ENCODE results near the gene CFAP54.

Gene CFAP54

GRCh38 chr12:96474206-96474605 lies 15.2 kb upstream of the CFAP54 start:
- TF ChIP-seq, protein P1, sequence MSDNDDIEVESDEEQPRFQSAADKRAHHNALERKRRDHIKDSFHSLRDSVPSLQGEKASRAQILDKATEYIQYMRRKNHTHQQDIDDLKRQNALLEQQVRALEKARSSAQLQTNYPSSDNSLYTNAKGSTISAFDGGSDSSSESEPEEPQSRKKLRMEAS (IDR thresholded peaks at IDR 0.05; ENCODE audit: low read depth, low read length): no peak
- TF ChIP-seq MYC (IDR thresholded peaks at IDR 0.05; ENCODE audit: low read depth, low read length) (no peak), POLR2A (IDR thresholded peaks at IDR 0.05; ENCODE audit: extremely low read depth, insufficient read length) (no peak)
- TF ChIP-seq, protein P2, sequence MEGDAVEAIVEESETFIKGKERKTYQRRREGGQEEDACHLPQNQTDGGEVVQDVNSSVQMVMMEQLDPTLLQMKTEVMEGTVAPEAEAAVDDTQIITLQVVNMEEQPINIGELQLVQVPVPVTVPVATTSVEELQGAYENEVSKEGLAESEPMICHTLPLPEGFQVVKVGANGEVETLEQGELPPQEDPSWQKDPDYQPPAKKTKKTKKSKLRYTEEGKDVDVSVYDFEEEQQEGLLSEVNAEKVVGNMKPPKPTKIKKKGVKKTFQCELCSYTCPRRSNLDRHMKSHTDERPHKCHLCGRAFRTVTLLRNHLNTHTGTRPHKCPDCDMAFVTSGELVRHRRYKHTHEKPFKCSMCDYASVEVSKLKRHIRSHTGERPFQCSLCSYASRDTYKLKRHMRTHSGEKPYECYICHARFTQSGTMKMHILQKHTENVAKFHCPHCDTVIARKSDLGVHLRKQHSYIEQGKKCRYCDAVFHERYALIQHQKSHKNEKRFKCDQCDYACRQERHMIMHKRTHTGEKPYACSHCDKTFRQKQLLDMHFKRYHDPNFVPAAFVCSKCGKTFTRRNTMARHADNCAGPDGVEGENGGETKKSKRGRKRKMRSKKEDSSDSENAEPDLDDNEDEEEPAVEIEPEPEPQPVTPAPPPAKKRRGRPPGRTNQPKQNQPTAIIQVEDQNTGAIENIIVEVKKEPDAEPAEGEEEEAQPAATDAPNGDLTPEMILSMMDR (IDR thresholded peaks at IDR 0.05; ENCODE audit: low read depth, low read length): no peak

GRCh38 chr12:96478011-96478410 lies 11.4 kb upstream of the CFAP54 start:
- no peak overlapping the region for H3K4me3 ChIP-seq (ENCODE audit: low read depth, low read length)
- TF ChIP-seq MYC (IDR thresholded peaks at IDR 0.05; ENCODE audit: low read depth, low read length) (no peak), POLR2A (IDR thresholded peaks at IDR 0.05; ENCODE audit: extremely low read depth, insufficient read length) (no peak)
- TF ChIP-seq, protein P2 (IDR thresholded peaks at IDR 0.05; ENCODE audit: low read depth, low read length): no peak
- TF ChIP-seq, protein P1 (IDR thresholded peaks at IDR 0.05; ENCODE audit: low read depth, low read length): no peak
- DNase-seq (ENCODE audit: low read depth): no peak

More at GRCh38 chr12:96474206-96474605, 15.2 kb upstream of the CFAP54 start:
- no peak for DNase-seq (ENCODE audit: low read depth)
- no peak overlapping the region for H3K4me3 ChIP-seq (ENCODE audit: low read depth, low read length)

- TF ChIP-seq MYC (IDR thresholded peaks at IDR 0.05; ENCODE audit: low read depth, low read length) (no peak), POLR2A (IDR thresholded peaks at IDR 0.05; ENCODE audit: extremely low read depth, insufficient read length) (no peak)
- TF ChIP-seq, protein P2 (IDR thresholded peaks at IDR 0.05; ENCODE audit: low read depth, low read length): no peak
- TF ChIP-seq, protein P1 (IDR thresholded peaks at IDR 0.05; ENCODE audit: low read depth, low read length): no peak
- no peak for DNase-seq (ENCODE audit: low read depth)
- no peak overlapping the region for H3K4me3 ChIP-seq (ENCODE audit: low read depth, low read length)
Observed at GRCh38 chr12:96482086-96482485, 7.3 kb upstream of the CFAP54 start.

DNA sequence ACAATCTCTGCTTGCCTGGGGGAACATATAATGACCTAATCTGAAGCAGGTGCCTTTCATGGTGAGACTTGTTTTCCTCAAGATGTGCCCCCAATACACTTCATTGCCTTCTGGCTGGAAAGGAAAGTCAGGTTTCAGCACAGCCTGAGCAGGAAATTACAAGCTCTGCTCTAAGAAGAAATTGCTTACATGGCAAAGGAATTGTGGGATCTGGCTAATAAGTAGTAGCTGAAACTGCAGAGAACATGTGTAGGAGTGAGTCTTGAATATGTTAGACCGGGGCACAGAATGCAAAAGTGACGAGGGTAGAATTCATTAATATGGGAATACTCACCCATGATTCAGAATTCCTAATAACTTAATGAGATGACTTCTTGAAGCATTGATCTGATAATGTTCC lies 6.3 kb upstream of the CFAP54 start:
- no peak for TF ChIP-seq POLR2A (IDR thresholded peaks at IDR 0.05; ENCODE audit: extremely low read depth, insufficient read length)
- no peak for TF ChIP-seq MYC (IDR thresholded peaks at IDR 0.05; ENCODE audit: low read depth, low read length)
- TF ChIP-seq, protein P1 (IDR thresholded peaks at IDR 0.05; ENCODE audit: low read depth, low read length): no peak
- TF ChIP-seq, protein P2 (IDR thresholded peaks at IDR 0.05; ENCODE audit: low read depth, low read length): no peak
- no peak for DNase-seq (ENCODE audit: low read depth)
- H3K4me3 ChIP-seq (ENCODE audit: low read depth, low read length): no peak overlapping the region

DNA sequence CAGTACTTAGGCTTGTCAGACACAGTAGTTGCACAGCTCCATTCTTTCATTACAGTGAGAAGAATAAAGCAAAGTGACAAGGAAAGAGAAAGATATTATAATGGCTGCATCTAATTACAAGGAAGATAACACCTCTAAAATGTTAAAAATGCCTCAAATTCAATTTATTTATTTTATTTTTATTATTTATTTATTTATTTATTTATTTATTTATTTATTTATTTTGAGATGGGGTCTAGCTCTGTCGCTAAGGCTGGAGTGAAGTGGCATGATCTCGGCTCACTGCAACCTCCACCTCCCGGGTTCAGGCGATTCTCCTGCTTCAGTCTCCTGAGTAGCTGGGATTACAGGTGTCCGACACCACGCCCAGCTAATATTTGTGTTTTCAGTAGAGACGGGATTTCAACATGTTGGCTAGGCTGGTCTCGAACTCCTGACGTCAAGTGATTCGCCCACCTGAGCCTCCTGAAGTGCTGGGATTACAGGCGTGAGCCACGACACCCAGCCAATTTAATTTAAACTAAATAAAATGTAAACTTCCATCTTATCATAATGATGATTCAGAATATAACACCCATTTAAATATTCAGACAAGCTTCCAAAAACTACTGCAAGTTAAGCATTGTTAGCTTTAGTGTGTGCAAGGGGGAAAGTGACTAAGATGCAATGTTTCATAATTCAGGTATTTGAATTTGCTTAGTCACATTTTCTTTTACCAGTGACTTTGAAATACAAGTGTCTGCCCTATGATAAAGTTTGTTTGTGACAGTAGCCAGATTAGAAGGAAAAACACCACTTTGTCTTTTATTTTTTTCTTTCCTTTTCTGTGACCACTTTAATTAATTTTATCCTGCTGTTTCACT lies 2.4 kb upstream of the CFAP54 start:
- DNase-seq (ENCODE audit: low read depth): no peak
- H3K4me3 ChIP-seq (ENCODE audit: low read depth, low read length): no peak overlapping the region

More for the DNA sequence above, 2.4 kb upstream of the CFAP54 start:
- no peak for TF ChIP-seq MYC (IDR thresholded peaks at IDR 0.05; ENCODE audit: low read depth, low read length)
- TF ChIP-seq, protein P2 (IDR thresholded peaks at IDR 0.05; ENCODE audit: low read depth, low read length): no peak
- no peak for TF ChIP-seq POLR2A (IDR thresholded peaks at IDR 0.05; ENCODE audit: extremely low read depth, insufficient read length)
